ENCODE measurements around the gene TMEM229A.

TMEM229A gene

GRCh38 chr7:124033807-124034753, 1.2 kb upstream of the TMEM229A start:
- Histone ChIP-seq H3K79me2 (no peaks in the 10 kb centered on the region), H3K4me2 (ENCODE audit: low read length) (no peak overlapping the region), H3K36me3 (ENCODE audit: control insufficient read depth, insufficient read depth, low read length) (no peaks in the 10 kb centered on the region), H3K9me3 (ENCODE audit: control insufficient read depth, low read length) (no peaks in the 10 kb centered on the region), H3K27me3 (ENCODE audit: control insufficient read depth, insufficient read depth, low read length) (no peaks in the 10 kb centered on the region), H2AFZ (peak overlapping the region; percentile 80), H3K4me1 (no peaks in the 10 kb centered on the region), H3K4me3 (ENCODE audit: low read depth, low read length) (no peak overlapping the region), H3K9ac (no peak overlapping the region), H3K27ac (no peak overlapping the region)
- TF ChIP-seq CTCF (IDR thresholded peaks at IDR 0.05), result no peak

GRCh38 chr7:124033095-124033806, 384 bp upstream of the TMEM229A start:
- Histone ChIP-seq H3K9ac (no peak overlapping the region), H3K4me1 (no peaks in the 10 kb centered on the region), H3K4me2 (ENCODE audit: low read length) (peak overlapping the region; percentile 92), H3K4me3 (ENCODE audit: low read depth, low read length) (peak overlapping the region; percentile 28), H3K36me3 (ENCODE audit: control insufficient read depth, insufficient read depth, low read length) (no peaks in the 10 kb centered on the region), H3K27me3 (ENCODE audit: control insufficient read depth, insufficient read depth, low read length) (no peaks in the 10 kb centered on the region), H2AFZ (peak overlapping the region; percentile 80), H3K27ac (no peak overlapping the region), H3K79me2 (no peaks in the 10 kb centered on the region), H3K9me3 (ENCODE audit: control insufficient read depth, low read length) (no peaks in the 10 kb centered on the region)
- TF ChIP-seq CTCF (IDR thresholded peaks at IDR 0.05), result no peak

GRCh38 chr7:124031919-124032318, 948 bp downstream of the TMEM229A start:
- H3K9me3 ChIP-seq (ENCODE audit: control insufficient read depth, low read length), result no peaks in the 10 kb centered on the region
- H3K79me2 ChIP-seq, result no peaks in the 10 kb centered on the region
- H3K27me3 ChIP-seq (ENCODE audit: control insufficient read depth, insufficient read depth, low read length), result no peaks in the 10 kb centered on the region
- no peak overlapping the region for H3K27ac ChIP-seq
- peak overlapping the region; percentile 85 for H2AFZ ChIP-seq
- H3K4me1 ChIP-seq, result no peaks in the 10 kb centered on the region
- no peak for TF ChIP-seq CTCF (IDR thresholded peaks at IDR 0.05)
- H3K9ac ChIP-seq, result no peak overlapping the region
- peak overlapping the region; percentile 53 for H3K4me3 ChIP-seq (ENCODE audit: low read depth, low read length)
- H3K4me2 ChIP-seq (ENCODE audit: low read length), result peak overlapping the region; percentile 92
- no peaks in the 10 kb centered on the region for H3K36me3 ChIP-seq (ENCODE audit: control insufficient read depth, insufficient read depth, low read length)

DNA sequence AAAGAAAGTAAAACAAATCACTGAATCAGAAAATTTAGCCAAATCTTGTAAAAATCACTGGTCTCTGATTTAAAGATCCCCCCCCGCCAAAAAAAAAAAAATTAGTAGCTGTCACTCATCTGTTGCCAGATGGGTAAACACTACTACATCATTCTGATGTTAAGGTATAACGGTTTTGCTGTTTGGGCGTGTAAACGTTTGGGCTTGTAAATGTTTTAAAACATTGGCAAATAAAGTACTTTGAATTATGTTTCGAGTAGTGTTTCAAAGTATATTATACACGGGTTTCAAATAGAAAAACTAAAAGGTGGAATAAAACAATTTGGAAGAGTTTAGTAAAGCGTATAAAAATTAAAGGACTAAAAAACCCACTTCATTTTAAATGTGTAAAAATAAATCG, 1.5 kb downstream of the TMEM229A start:
- Histone ChIP-seq H3K27ac (no peak overlapping the region), H3K9ac (no peak overlapping the region), H3K79me2 (no peaks in the 10 kb centered on the region), H3K4me3 (ENCODE audit: low read depth, low read length) (no peak overlapping the region), H3K9me3 (ENCODE audit: control insufficient read depth, low read length) (no peaks in the 10 kb centered on the region), H3K4me2 (ENCODE audit: low read length) (peak overlapping the region; percentile 92), H3K36me3 (ENCODE audit: control insufficient read depth, insufficient read depth, low read length) (no peaks in the 10 kb centered on the region), H3K4me1 (no peaks in the 10 kb centered on the region), H3K27me3 (ENCODE audit: control insufficient read depth, insufficient read depth, low read length) (no peaks in the 10 kb centered on the region), H2AFZ (no peak overlapping the region)
- no peak for TF ChIP-seq CTCF (IDR thresholded peaks at IDR 0.05)
